ENCODE results near the gene TMEM217.

- TF ChIP-seq CTCF (IDR thresholded peaks at IDR 0.05) (no peak), POLR2A (IDR thresholded peaks at IDR 0.05) (no peak)
Measured at GRCh38 chr6:37243131-37243815, 14.7 kb downstream of the TMEM217 start.
